IPS-18a (cell line): Measurements from ENCODE around the gene IL19.

Source experiments
- H3K27ac ChIP-seq: one replicate; pipeline ENCODE4 v1.5.1; 2013; ENCODE audit warnings: low read length
- H3K27me3 ChIP-seq: one replicate; pipeline ENCODE4 v1.6.1; 2013; ENCODE audit warnings: mild to moderate bottlenecking, low read length; ENCODE audit not compliant: control insufficient read depth, insufficient read depth
- H3K36me3 ChIP-seq: one replicate; pipeline ENCODE4 v1.6.1; 2013; ENCODE audit warnings: low read depth, low read length; ENCODE audit not compliant: control insufficient read depth
- H3K4me1 ChIP-seq: one replicate; pipeline ENCODE4 v1.6.1; 2013; ENCODE audit warnings: low read depth, low read length; ENCODE audit not compliant: control insufficient read depth
- H3K4me3 ChIP-seq: one replicate; pipeline ENCODE4 v1.5.1; 2013; ENCODE audit warnings: low read length
- H3K9ac ChIP-seq: one replicate; pipeline ENCODE4 v1.6.1; 2013; ENCODE audit warnings: mild to moderate bottlenecking, low read length, moderate library complexity
- H3K9me3 ChIP-seq: one replicate; pipeline ENCODE4 v1.6.1; 2013; ENCODE audit warnings: low read depth, low read length; ENCODE audit not compliant: control insufficient read depth

IL19 gene

GRCh38 chr1:206796116-206796515 is 25.5 kb downstream of the IL19 start:
- Histone ChIP-seq H3K27ac (no peak overlapping the region), H3K9ac (no peak overlapping the region), H3K4me3 (no peak overlapping the region), H3K36me3 (no peaks in the 10 kb centered on the region), H3K4me1 (no peaks in the 10 kb centered on the region), H3K9me3 (no peaks in the 10 kb centered on the region), H3K27me3 (no peaks in the 10 kb centered on the region)

- H3K36me3 ChIP-seq: no peaks in the 10 kb centered on the region
- no peak overlapping the region for H3K4me3 ChIP-seq
- H3K9ac ChIP-seq: no peak overlapping the region
- no peaks in the 10 kb centered on the region for H3K4me1 ChIP-seq
- H3K9me3 ChIP-seq: no peaks in the 10 kb centered on the region
- no peaks in the 10 kb centered on the region for H3K27me3 ChIP-seq
- no peak overlapping the region for H3K27ac ChIP-seq
Measured at GRCh38 chr1:206796981-206797402, 26.4 kb downstream of the IL19 start.

GRCh38 chr1:206797534-206798383 is 27.2 kb downstream of the IL19 start:
- Histone ChIP-seq H3K9ac (no peak overlapping the region), H3K36me3 (no peaks in the 10 kb centered on the region), H3K4me1 (no peaks in the 10 kb centered on the region)

GRCh38 chr1:206798384-206798996 is 27.9 kb downstream of the IL19 start:
- Histone ChIP-seq H3K4me1 (no peaks in the 10 kb centered on the region), H3K27me3 (no peaks in the 10 kb centered on the region)

More at GRCh38 chr1:206797534-206798383, 27.2 kb downstream of the IL19 start:
- Histone ChIP-seq H3K27ac (no peak overlapping the region), H3K27me3 (no peaks in the 10 kb centered on the region), H3K4me3 (no peak overlapping the region), H3K9me3 (no peaks in the 10 kb centered on the region)

GRCh38 chr1:206799311-206799710 is 28.7 kb downstream of the IL19 start:
- no peaks in the 10 kb centered on the region for H3K4me1 ChIP-seq

More at GRCh38 chr1:206798384-206798996, 27.9 kb downstream of the IL19 start:
- Histone ChIP-seq H3K27ac (no peak overlapping the region), H3K36me3 (no peaks in the 10 kb centered on the region), H3K4me3 (no peak overlapping the region), H3K9ac (no peak overlapping the region), H3K9me3 (no peaks in the 10 kb centered on the region)

GRCh38 chr1:206800411-206800810 is 29.8 kb downstream of the IL19 start:
- no peak overlapping the region for H3K4me3 ChIP-seq
- no peaks in the 10 kb centered on the region for H3K4me1 ChIP-seq
- H3K27me3 ChIP-seq: no peaks in the 10 kb centered on the region
- no peaks in the 10 kb centered on the region for H3K9me3 ChIP-seq
- no peak overlapping the region for H3K9ac ChIP-seq
- H3K36me3 ChIP-seq: no peaks in the 10 kb centered on the region
- H3K27ac ChIP-seq: no peak overlapping the region

More at GRCh38 chr1:206799311-206799710, 28.7 kb downstream of the IL19 start:
- H3K27ac ChIP-seq: no peak overlapping the region
- no peaks in the 10 kb centered on the region for H3K36me3 ChIP-seq
- H3K27me3 ChIP-seq: no peaks in the 10 kb centered on the region
- no peak overlapping the region for H3K4me3 ChIP-seq
- no peak overlapping the region for H3K9ac ChIP-seq
- no peaks in the 10 kb centered on the region for H3K9me3 ChIP-seq

GRCh38 chr1:206800891-206801290 is 30.3 kb downstream of the IL19 start:
- Histone ChIP-seq H3K4me1 (no peaks in the 10 kb centered on the region), H3K27me3 (no peaks in the 10 kb centered on the region), H3K27ac (no peak overlapping the region), H3K9ac (no peak overlapping the region), H3K36me3 (no peaks in the 10 kb centered on the region), H3K4me3 (no peak overlapping the region), H3K9me3 (no peaks in the 10 kb centered on the region)

- Histone ChIP-seq H3K27me3 (no peaks in the 10 kb centered on the region), H3K4me1 (no peaks in the 10 kb centered on the region), H3K9ac (no peak overlapping the region)
Measured at GRCh38 chr1:206801467-206801866, 30.9 kb downstream of the IL19 start.

GRCh38 chr1:206802401-206802800 is 31.8 kb downstream of the IL19 start:
- Histone ChIP-seq H3K27ac (no peak overlapping the region), H3K9ac (no peak overlapping the region), H3K36me3 (no peaks in the 10 kb centered on the region), H3K4me3 (no peak overlapping the region), H3K27me3 (no peaks in the 10 kb centered on the region), H3K9me3 (no peaks in the 10 kb centered on the region), H3K4me1 (no peaks in the 10 kb centered on the region)

More at GRCh38 chr1:206801467-206801866, 30.9 kb downstream of the IL19 start:
- Histone ChIP-seq H3K36me3 (no peaks in the 10 kb centered on the region), H3K9me3 (no peaks in the 10 kb centered on the region), H3K4me3 (no peak overlapping the region), H3K27ac (no peak overlapping the region)

GRCh38 chr1:206803221-206803730 is 32.7 kb downstream of the IL19 start:
- no peak overlapping the region for H3K27ac ChIP-seq

GRCh38 chr1:206804156-206804737 is 33.7 kb downstream of the IL19 start:
- H3K36me3 ChIP-seq: no peaks in the 10 kb centered on the region

More at GRCh38 chr1:206803221-206803730, 32.7 kb downstream of the IL19 start:
- no peaks in the 10 kb centered on the region for H3K4me1 ChIP-seq
- no peak overlapping the region for H3K4me3 ChIP-seq
- no peak overlapping the region for H3K9ac ChIP-seq
- H3K36me3 ChIP-seq: no peaks in the 10 kb centered on the region
- no peaks in the 10 kb centered on the region for H3K9me3 ChIP-seq
- no peaks in the 10 kb centered on the region for H3K27me3 ChIP-seq

More at GRCh38 chr1:206804156-206804737, 33.7 kb downstream of the IL19 start:
- H3K4me3 ChIP-seq: no peak overlapping the region
- H3K27ac ChIP-seq: no peak overlapping the region
- no peak overlapping the region for H3K9ac ChIP-seq
- H3K4me1 ChIP-seq: no peaks in the 10 kb centered on the region
- no peaks in the 10 kb centered on the region for H3K27me3 ChIP-seq
- H3K9me3 ChIP-seq: no peaks in the 10 kb centered on the region
